Forelimb muscle (tissue), 1 donor: Measurements from ENCODE around the gene PAOX. TPM values are rescaled to one million over a fixed set of nuclear protein-coding genes. Genes with fewer than 3 reads are reported as not detected.
"Not testable (repeated sequence)": the region's sequence is repeated elsewhere in the genome, so short reads cannot be mapped to it uniquely, and the experiment has no call there.

Experiments
- DNase-seq: peaks from one replicate; pipeline ENCODE4 v3.0.0-alpha.2; 2013; ENCODE audit warnings: low read depth
- polyA plus RNA-seq: library from polyadenylated mRNA; unstranded; fragments of 120-200 nt; gene quantifications from one replicate; pipeline ENCODE4 v1.2.1, GENCODE V29; 2013; ENCODE audit not compliant: insufficient read length

Gene PAOX
- polyA plus RNA-seq, 1 donor, result 2.5 TPM

DNA sequence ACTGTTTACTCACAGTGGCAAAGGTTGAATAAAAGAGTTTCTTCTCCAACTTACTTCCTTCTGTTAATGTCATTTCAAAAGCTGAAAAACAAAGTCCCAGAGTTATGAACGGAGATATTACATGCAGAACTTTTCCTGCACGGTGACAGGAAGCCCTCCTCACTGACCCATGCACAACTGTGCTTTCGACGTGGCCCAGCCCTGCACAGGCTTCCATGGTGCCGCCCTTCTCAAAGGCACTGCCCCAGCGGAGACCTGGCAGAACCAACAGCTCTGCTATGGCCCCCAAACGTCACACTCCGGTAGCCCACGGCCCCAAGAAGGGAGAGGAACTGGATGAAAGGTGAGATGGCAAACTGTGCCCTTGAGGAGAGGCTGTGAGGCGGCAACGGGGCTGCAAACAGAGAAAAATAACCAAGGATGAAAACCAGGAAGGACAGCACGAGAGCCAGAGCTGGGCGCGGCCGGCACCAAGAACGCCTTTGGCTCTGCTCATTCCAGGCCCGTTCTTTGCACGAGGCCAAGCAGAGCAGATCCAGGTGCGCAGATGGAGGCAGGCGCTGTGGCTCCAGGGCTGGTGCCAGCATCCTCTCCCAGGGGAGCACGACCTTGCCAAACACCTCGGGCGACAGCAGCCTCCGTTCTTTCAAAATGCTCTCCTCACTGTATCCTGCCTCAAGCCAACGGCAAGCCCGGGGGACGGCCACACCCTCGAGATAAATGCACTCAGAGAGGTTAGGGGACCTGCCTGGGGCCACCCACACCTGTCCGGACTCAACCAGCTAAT is 14.2 kb upstream of the PAOX start:
- no peak for DNase-seq

- DNase-seq, result no peak
Observed at GRCh38 chr10:133365461-133366129, 13.5 kb upstream of the PAOX start.

DNA sequence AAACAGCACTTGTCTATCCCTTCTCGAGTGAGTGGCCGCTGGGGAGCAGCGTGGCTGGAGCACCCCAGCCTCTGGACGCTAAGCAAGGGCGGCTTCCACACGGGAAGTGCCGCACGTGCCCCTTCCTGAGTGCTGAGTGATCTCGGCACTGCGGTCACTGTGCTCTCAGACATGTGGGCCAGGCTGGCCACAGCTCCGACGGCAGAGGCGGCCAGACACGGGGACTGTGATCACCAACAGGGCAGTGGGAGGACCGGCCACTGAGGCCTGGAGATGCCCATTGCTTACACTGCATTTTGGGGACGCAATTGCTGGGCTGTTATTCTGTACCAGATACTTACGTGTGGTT is 13.0 kb upstream of the PAOX start:
- DNase-seq, result no peak

- no peak for DNase-seq
Observed at GRCh38 chr10:133366751-133367150, 12.3 kb upstream of the PAOX start.

GRCh38 chr10:133367461-133367860 is 11.6 kb upstream of the PAOX start:
- not testable (repeated sequence) for DNase-seq

GRCh38 chr10:133368153-133368552 is 10.9 kb upstream of the PAOX start:
- no peak for DNase-seq

DNA sequence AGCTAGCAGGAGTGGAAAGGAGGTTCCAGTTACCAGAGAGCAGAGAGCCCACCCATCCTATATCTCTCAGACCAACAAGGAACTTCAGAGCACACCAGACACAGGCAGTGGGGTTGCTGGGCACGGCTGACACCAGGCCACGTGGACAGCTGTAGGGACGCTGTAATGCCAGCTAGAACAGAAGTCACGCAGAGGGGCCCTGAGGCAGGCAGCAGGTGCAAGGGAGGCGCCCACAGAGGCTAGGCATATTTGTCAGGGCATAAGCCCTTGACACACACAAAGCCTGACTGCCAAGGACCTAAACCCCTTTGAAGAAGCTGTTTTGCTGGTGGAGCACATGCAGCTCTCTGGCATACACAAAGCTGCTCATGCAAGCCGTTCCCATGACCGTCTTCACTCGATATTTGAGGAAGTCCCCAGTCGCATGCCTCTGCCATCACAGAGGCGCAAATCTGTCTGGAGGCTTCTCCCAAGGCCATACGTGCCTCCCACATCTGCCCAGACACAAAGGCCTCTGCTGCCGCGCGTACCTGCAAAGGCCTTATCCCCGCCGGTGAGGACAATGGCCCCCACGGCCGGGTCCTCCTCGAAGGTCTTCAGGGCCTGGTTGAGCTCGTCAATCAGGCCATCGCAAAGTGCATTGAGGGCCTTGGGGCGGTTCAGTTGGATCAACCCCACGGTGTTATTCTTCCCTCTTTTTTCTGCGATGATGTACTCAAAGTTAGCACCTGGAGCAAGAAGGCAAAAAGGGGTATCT is 8.9 kb upstream of the PAOX start:
- no peak for DNase-seq

DNA sequence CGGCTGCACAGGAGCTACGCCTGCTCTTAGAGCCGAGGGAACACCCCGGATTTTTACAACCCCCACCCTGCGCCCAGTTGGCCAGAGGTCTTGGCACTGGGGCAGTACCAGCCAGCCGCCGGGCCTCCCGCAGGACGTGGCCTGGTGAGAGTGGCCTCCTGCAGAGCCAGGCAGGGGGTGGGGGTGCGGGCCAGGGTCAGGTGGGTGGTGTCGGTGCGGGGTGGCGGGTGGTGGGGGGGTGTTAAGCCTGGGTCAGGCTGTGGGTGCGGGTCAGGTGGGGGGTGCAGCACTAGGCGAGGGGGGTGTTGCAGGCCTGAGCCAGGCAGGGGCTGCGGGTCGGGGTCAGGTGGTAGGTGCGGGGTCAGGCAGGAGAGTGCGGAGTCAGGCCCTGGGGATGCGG is 6.6 kb upstream of the PAOX start:
- no peak for DNase-seq

GRCh38 chr10:133373174-133374090 is 5.6 kb upstream of the PAOX start, which contains the start of gene ECHS1:
Gene ECHS1 (minus strand): TSS chr10:133373354. CDS start chr10:133373333, 21 bp downstream.
- peak; percentile 63 for DNase-seq

DNA sequence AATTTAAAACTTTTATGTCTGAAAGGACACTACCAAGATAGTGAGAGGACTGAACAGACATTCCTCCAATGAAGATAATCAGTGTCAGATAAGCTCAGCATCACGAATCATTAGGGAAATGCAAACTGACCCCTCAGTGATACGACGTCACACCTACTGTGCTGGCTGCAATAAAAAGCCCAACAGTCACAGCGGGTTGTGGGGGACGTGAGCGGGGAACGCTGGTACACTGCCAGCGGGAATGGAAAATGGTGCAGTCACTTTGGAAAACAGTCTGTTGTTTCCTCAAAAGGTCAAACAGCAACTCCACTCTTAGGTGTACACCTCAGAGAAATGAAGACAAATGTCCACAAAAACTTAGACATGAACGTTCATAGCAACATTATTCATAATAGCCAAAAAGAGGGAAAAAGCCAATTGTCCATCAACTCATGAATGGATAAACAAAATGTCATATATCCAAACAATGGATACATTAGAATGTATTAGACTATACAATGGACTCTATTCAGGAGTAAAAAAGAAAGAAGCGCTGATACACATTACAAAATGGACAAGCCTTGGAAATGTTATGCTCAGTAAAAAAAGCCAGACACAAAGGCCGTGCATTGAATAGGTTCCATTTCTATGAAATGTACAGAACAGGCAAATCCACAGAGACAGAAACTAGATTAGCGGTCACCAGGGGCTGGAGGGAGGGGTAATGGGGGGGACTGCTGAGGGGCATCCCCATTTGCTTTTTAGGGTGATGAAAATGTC is 3.5 kb upstream of the PAOX start:
- no peak for DNase-seq

GRCh38 chr10:133376183-133376582 is 2.9 kb upstream of the PAOX start:
- not testable (repeated sequence) for DNase-seq

DNA sequence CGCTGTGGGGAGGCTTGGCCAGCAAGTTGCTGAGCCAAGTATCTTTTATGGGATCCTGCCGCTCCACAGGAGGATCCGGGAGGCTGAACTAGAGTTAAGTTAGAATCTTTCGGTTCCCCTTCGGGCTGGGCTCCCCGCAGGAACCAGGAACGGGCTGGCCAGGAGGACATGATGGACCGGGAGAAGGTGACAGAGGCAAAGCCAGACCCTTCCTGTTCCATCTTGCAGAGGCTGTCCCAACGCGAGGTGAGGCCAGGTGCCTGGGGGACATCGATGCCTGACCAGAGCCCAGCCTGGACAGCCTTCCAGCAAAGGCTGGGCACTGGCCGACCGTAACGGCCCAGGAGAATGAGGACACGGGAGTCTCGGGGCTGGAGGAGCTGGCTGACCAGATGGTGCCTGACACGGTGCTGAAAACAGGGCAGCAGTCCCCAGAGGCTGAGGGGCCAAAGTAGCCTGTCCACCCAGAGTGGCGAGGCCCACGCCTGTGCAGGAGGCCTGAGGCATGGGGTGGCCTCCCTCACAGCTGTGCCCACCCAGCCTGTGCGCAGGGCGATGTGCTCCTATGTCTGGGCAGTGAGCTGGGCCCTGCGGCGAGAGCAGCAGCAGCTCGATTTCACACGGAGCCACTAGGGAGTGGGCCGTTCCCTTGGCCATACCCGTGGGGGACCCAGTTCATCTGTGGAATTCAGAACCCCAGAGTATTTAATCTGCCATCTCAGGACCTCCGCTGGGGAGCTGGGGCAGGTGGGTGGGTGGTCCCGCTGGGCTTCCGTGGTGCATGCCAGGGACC is 1.8 kb upstream of the PAOX start:
- no peak for DNase-seq

GRCh38 chr10:133377818-133378250 is 1.2 kb upstream of the PAOX start:
- DNase-seq, result no peak

DNA sequence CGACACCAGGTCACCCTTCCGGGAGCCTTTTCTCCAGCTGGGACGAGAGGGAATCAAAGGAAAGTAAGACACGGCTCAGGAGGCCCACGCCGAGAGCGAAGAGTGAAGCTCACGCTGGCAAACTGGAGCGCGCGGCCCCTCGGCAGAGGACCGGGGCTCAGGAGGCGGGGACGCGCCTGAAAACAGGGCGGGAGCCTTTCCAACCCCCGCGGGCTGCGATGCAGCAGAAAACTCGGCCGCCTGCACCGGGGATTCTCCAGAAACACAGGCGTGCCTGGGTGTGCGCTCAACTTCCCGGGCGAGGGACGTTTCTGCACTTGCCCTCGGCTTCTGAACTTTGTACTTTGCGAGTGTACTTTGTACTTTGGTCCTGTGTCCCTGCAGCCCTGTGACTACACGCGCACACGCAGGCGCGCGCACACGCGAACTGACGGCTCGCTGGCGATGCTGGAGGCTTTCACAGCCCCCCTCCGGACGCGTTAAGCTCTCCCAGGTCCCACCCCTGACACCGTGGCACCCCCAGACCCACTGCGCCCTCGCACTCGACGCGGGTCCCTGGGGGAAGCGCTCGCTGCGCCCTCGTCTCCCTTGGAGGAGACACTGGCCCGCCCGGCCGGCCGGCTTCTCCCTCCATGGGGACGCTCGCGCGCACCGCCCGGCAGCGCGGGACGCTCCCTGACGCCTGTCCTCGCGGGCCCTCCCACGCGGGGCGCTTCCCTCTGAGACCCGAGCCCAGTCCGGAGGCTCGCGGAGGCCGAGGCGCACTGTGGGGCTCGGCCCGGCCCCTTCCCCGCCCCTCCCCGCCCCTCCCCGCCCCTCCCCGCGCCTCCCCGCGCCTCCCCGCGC is 588 bp upstream of the PAOX start:
- no peak for DNase-seq

DNA sequence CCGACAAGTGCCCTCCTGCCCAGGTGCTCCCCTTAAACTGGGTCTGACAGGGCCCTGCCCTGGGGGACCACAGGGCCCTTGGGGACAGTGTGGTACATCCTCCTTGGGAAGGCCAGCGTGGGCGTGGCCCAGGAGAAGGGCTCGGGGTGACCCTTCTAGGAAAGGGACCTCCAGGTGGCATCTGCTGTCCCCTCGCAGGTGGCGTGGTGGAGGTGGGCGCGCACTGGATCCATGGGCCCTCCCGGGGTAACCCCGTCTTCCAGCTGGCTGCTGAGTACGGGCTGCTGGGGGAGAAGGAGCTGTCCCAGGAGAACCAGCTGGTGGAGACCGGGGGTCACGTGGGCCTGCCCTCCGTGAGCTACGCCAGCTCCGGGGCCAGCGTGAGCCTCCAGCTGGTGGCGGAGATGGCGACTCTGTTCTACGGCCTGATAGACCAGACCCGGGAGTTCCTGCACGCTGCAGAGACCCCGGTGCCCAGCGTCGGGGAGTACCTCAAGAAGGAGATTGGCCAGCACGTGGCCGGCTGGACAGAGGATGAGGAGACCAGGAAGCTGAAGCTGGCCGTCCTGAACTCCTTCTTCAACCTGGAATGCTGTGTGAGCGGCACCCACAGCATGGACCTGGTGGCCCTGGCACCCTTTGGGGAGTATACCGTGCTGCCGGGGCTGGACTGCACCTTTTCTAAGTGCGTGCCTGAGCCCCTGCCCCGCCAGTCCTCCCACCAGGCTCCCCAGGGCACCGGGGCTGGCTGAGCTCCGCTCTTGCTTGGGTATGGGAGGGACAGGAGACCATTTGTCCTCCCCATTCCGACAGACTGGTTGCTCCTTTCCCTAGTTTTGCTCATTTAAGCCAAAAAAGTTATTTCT is 972 bp downstream of the PAOX start:
- DNase-seq, result no peak

- DNase-seq, result no peak
Observed at GRCh38 chr10:133381036-133381435, 2.0 kb downstream of the PAOX start.

GRCh38 chr10:133383551-133383950 is 4.5 kb downstream of the PAOX start:
- DNase-seq, result no peak

GRCh38 chr10:133384071-133384470 is 5.0 kb downstream of the PAOX start:
- no peak for DNase-seq
